GM12878 (cell line): Measurements from ENCODE around the gene LEMD2. TPM values are rescaled to one million over a fixed set of nuclear protein-coding genes. Genes with fewer than 3 reads are reported as not detected.

Experiments
- ATAC-seq: fragments of 200-7000 bp; cut with Tn5 transposase; 3 replicates; pipeline ENCODE4 v1.9.1; 2020; ENCODE audit warnings: mild to moderate bottlenecking, moderate library complexity
- BruUV-seq: library from RNA; stranded (reverse); fragments of 400-500 nt; replicated peaks from 2 replicates; lab custom pipeline; 2021; lab: Mats Ljungman, UMichigan
- CTCF ChIA-PET: fragments of 300-600 bp; sonication (Branson Sonifier 250); formaldehyde crosslinking; extraction: SDS; loops from one replicate; lab custom pipeline; 2021; ENCODE audit warnings: inconsistent platforms; lab: Yijun Ruan, JAX
- POLR2A ChIA-PET: fragments of 350-600 bp; formaldehyde crosslinking; extraction: SDS; loops from one replicate; lab custom pipeline; 2021; ENCODE audit warnings: inconsistent platforms; lab: Charles Lee
- RAD21 ChIA-PET: fragments of 300-600 bp; sonication (Branson Sonifier 250); formaldehyde crosslinking; loops from one replicate; lab custom pipeline; 2023; ENCODE audit warnings: antibody characterized with exemption; ENCODE audit not compliant: unreplicated experiment; lab: Charles Lee
- SMC1A ChIA-PET: fragments of 300-600 bp; sonication (Branson Sonifier 250); formaldehyde crosslinking; loops from one replicate; lab custom pipeline; 2023; ENCODE audit not compliant: unreplicated experiment, uncharacterized antibody; lab: Charles Lee
- DNase-seq: peaks from one replicate; pipeline ENCODE4 v3.0.0-alpha.2; 2011; ENCODE audit warnings: low read depth, low spot score
- FAIRE-seq: peaks from 3 replicates; lab custom pipeline; 2011; peaks lifted over from hg19 to GRCh38; lab: Jason Lieb, UNC
- H2AFZ ChIP-seq: 2 replicates; pipeline ENCODE4 v1.6.0; 2011; ENCODE audit warnings: low read depth, low read length, control low read depth; ENCODE audit not compliant: control insufficient read depth
- H3K27ac ChIP-seq: 2 replicates; pipeline ENCODE4 v1.5.1; 2011; ENCODE audit warnings: control low read depth; ENCODE audit not compliant: control insufficient read depth, insufficient read depth
- H3K27me3 ChIP-seq, 2 experiments: replicated peaks in 1 of 2; 2 replicates each; pipeline versions ENCODE4 v1.6.0 to v1.6.1; 2011; ENCODE audit warnings: low read length in 1 of 2; ENCODE audit not compliant: control insufficient read depth in 2 of 2, insufficient read depth in 2 of 2
- H3K36me3 ChIP-seq, 2 experiments: 2 replicates each; pipeline ENCODE4 v1.5.1; 2011; ENCODE audit warnings: low read length in 1 of 2; ENCODE audit not compliant: control insufficient read depth in 2 of 2, insufficient read depth in 2 of 2
- H3K4me1 ChIP-seq: 2 replicates; pipeline ENCODE4 v1.6.1; 2011; ENCODE audit warnings: mild to moderate bottlenecking, low read length, moderate library complexity, mixed read lengths; ENCODE audit not compliant: control insufficient read depth, insufficient read depth
- H3K4me2 ChIP-seq: 2 replicates; pipeline ENCODE4 v1.6.0; 2011; ENCODE audit warnings: control low read depth; ENCODE audit not compliant: control insufficient read depth, insufficient read depth
- H3K4me3 ChIP-seq: fragments of 200-600 bp; sonication (generic); 2 replicates; pipeline ENCODE4 v1.5.1; 2016
- H3K79me2 ChIP-seq: 2 replicates; pipeline ENCODE4 v1.6.0; 2011; ENCODE audit warnings: low read length; ENCODE audit not compliant: control insufficient read depth, insufficient read depth
- H3K9ac ChIP-seq: 2 replicates; pipeline ENCODE4 v1.8.0; 2011; ENCODE audit warnings: low read length, control low read depth, mixed read lengths; ENCODE audit not compliant: control insufficient read depth, insufficient read depth
- H3K9me3 ChIP-seq: replicated peaks from 3 replicates; pipeline ENCODE4 v1.5.1; 2011; ENCODE audit warnings: mild to moderate bottlenecking, low read length; ENCODE audit not compliant: control insufficient read depth, insufficient read depth
- H4K20me1 ChIP-seq: 2 replicates; pipeline ENCODE4 v1.6.0; 2011; ENCODE audit not compliant: control insufficient read depth, insufficient read depth
- KDM1A ChIP-seq: fragments of 200-600 bp; sonication (generic); IDR thresholded peaks from 2 replicates; pipeline ENCODE4 v1.6.1; 2016; ENCODE audit warnings: borderline replicate concordance
- NR2F1 ChIP-seq: fragments of 450-650 bp; conservative IDR thresholded peaks from 2 replicates; pipeline ENCODE4 v1.6.1; 2017; ENCODE audit warnings: mild to moderate bottlenecking
- POU2F2 ChIP-seq: IDR thresholded peaks from 3 replicates; pipeline ENCODE4 v1.6.1; 2011; ENCODE audit warnings: low read depth, mild to moderate bottlenecking, low read length, borderline replicate concordance
- RAD21 ChIP-seq: IDR thresholded peaks from 2 replicates; pipeline ENCODE4 v1.6.1; 2011; ENCODE audit warnings: mild to moderate bottlenecking, low read depth, low read length, moderate library complexity; ENCODE audit not compliant: insufficient read depth
- RUNX3 ChIP-seq: IDR thresholded peaks from 2 replicates; pipeline ENCODE4 v1.6.1; 2012; ENCODE audit warnings: low read length, inconsistent platforms
- SREBF2 ChIP-seq: IDR thresholded peaks from 2 replicates; pipeline ENCODE4 v1.6.1; 2012; ENCODE audit warnings: mild to moderate bottlenecking, low read length
- TARDBP ChIP-seq: IDR thresholded peaks from 2 replicates; pipeline ENCODE4 v1.6.1; 2016; ENCODE audit warnings: borderline replicate concordance
- TCF12 ChIP-seq: IDR thresholded peaks from 2 replicates; pipeline ENCODE4 v1.6.1; 2011; ENCODE audit warnings: low read depth, mild to moderate bottlenecking, low read length
- WGBS: methylation state at CpG from one replicate; pipeline ENCODE4 v1.1.6; 2016; ENCODE audit warnings: low lambda C conversion rate; ENCODE audit not compliant: insufficient replicate concordance, insufficient coverage; ENCODE audit errors: missing lambda C conversion rate; 5-methylcytosine and 5-hydroxymethylcytosine counted together
- in situ Hi-C: fragments of 300-500 bp; cut with MboI; formaldehyde crosslinking; loops from 9 replicates; pipeline ENCODE4 v1.14.3; 2018; ENCODE audit warnings: mixed read lengths
- intact Hi-C: fragments of 100-400 bp; cut with micrococcal nuclease; formaldehyde crosslinking; loops from one replicate; pipeline ENCODE4 v1.14.2; 2022; ENCODE audit not compliant: unreplicated experiment
- polyA plus RNA-seq, 11 experiments: library from polyadenylated mRNA; depleted of rRNA in 4 of 11; unstranded in 6 of 11; stranded (reverse) in 5 of 11; fragments of >200 nt; fragmentation: Nextera tagmentation in 4 of 11; fragmentation: Illumina TruSeq in 1 of 11; extraction: Ambion mirVana in 4 of 11; extraction: Trizol in 1 of 11; gene quantifications; 1 replicate in 1 of 11; 2 replicates in 10 of 11; pipeline versions ENCODE4 v1.2.1 to v1.2.3, GENCODE V29; 2011 to 2016; ENCODE audit warnings: inconsistent platforms in 2 of 11, missing spikeins in 2 of 11, low read depth in 1 of 11
- total RNA-seq, 4 experiments: library from RNA; depleted of rRNA in 3 of 4; stranded (reverse); fragments of >200 nt in 3 of 4; fragmentation: Illumina TruSeq in 1 of 4; extraction: Trizol in 1 of 4; gene quantifications; 2 replicates each; pipeline versions ENCODE4 v1.2.1 to v1.2.3, GENCODE V29; 2013 to 2021
- TF ChIP-seq, protein P1 (sequence below): fragments of 450-650 bp; IDR thresholded peaks from 2 replicates; pipeline ENCODE4 v1.6.1; 2017; ENCODE audit warnings: mild to moderate bottlenecking, low read depth, inconsistent platforms; ENCODE audit not compliant: poor library complexity, severe bottlenecking
- TF ChIP-seq, protein P2 (sequence below): IDR thresholded peaks from 2 replicates; pipeline ENCODE4 v1.6.1; 2011; ENCODE audit warnings: low read depth, mild to moderate bottlenecking, low read length, moderate library complexity, borderline replicate concordance; ENCODE audit errors: extremely low read depth
- TF ChIP-seq, protein P3 (sequence below): fragments of 450-650 bp; IDR thresholded peaks from 2 replicates; pipeline ENCODE4 v1.6.1; 2016; ENCODE audit warnings: mild to moderate bottlenecking, moderate library complexity, borderline replicate concordance

Gene LEMD2
- total and polyA plus RNA-seq, 10 of the 15 experiments (the other 5 are each of a cell fraction or from before 2014, with no cell fraction given) = 0.45 to 47.1 (median 22.8) TPM

DNA sequence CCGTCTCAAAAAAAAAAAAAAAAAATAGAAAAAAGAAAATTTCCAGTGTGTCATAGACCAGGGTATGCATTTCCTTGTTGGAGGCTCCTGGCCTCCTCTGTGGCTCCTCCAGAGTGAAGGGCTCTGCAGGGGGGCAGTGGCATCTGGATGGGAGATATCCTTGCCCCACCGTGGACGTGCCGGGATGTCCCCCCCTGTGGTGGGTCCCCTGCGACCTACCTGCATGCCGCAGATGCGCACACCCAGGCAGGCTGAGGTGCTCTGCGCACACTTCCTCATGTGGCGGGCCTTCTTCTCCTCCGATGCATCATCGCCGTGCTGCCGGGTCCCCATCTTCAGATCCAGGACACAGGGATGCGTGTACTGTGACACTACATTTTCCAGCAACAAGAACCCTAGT, 63.7 kb downstream of the LEMD2 start (continued):
- no peak for TF ChIP-seq KDM1A
- TF ChIP-seq, protein P1, sequence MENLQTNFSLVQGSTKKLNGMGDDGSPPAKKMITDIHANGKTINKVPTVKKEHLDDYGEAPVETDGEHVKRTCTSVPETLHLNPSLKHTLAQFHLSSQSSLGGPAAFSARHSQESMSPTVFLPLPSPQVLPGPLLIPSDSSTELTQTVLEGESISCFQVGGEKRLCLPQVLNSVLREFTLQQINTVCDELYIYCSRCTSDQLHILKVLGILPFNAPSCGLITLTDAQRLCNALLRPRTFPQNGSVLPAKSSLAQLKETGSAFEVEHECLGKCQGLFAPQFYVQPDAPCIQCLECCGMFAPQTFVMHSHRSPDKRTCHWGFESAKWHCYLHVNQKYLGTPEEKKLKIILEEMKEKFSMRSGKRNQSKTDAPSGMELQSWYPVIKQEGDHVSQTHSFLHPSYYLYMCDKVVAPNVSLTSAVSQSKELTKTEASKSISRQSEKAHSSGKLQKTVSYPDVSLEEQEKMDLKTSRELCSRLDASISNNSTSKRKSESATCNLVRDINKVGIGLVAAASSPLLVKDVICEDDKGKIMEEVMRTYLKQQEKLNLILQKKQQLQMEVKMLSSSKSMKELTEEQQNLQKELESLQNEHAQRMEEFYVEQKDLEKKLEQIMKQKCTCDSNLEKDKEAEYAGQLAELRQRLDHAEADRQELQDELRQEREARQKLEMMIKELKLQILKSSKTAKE = no peak
- no peak for TF ChIP-seq POU2F2

DNA sequence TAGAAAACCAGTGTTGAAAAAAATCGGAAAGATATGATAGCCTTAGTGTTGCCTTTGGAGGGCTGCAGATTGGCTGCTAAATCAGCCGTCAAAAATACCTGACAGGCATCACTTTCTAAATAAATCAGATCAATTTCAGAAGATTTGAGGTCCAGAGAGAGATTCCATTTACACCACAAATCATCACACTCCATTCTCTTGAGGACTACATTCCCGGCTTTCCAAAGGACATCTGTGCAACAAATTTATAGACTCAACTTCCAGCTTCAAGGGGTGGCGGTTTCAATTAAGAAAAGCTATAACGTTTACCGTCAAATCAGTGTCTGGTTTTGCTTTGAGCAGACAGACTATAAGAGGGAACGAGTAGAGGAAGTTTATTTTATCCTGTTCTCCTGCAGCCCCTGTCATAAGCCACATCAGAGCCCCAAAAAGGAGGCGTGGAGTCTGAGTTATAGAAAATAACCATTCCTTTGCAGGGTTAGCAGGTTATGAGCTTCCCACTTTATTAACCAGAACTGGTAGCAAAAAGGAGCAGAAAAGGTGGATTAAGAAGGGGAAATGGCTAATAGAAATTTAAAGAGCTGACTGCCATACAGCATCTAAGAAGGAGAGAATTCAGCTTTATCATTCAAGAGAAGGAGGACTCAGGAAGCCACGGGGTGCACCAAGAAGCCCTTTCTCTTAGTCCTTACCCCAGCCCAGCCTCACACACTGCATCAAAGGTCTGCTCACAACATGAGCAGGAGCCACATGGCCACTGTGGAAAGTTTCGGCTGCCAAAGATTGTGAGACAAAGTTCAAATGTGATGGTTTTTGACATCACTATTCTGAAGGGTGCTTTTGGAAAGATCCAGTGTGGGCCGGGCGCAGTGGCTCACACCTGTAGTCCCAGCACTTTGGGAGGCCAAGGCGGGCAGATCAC, 64.6 kb downstream of the LEMD2 start:
- ChIA-PET RAD21 (no interaction called here), CTCF (interaction anchor here (1.0 to 3.4 kb wide), 4 partner anchors 13 to 139 kb away, joined by 3 to 16 read pairs (median 3); partner anchors contain the start of gene UQCC2), POLR2A (no interaction called here), SMC1A (interaction anchor here (0.5 to 0.9 kb wide), 2 partner anchors 14 to 275 kb away, joined by 3 read pairs; no protein-coding TSS in a partner anchor)
- ATAC-seq (no peak), FAIRE-seq (no peak), DNase-seq (no peak)
- H3K9ac ChIP-seq = no peak overlapping the region
- H3K27ac ChIP-seq = no peak overlapping the region
- H2AFZ ChIP-seq = no peak overlapping the region
- no peak overlapping the region for H3K4me3 ChIP-seq
- peaks cover 6 to 15% of the 10 kb centered on the region in 2 experiments; a peak in 2 of 4 replicates for H3K27me3 ChIP-seq
- H3K9me3 ChIP-seq = no peaks in the 10 kb centered on the region
- intact Hi-C loops = no loop called here
- no peak overlapping the region for H3K4me2 ChIP-seq
- H3K4me1 ChIP-seq = peaks cover 12% of the 10 kb centered on the region
- no peaks in the 10 kb centered on the region for H3K79me2 ChIP-seq
- no TSS peak for BruUV-seq
- H4K20me1 ChIP-seq = no peaks in the 10 kb centered on the region
- in situ Hi-C loops = no loop called here
- WGBS = 35% methylated on average over 13 of the region's 13 CpGs
- no peaks in the 10 kb centered on the region for H3K36me3 ChIP-seq
- TF ChIP-seq, protein P2, sequence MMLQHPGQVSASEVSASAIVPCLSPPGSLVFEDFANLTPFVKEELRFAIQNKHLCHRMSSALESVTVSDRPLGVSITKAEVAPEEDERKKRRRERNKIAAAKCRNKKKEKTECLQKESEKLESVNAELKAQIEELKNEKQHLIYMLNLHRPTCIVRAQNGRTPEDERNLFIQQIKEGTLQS = no peak
- TF ChIP-seq SREBF2 = no peak
- TF ChIP-seq POU2F2 = no peak
- TF ChIP-seq TCF12 = no peak
- TF ChIP-seq NR2F1 = no peak
- no peak for TF ChIP-seq RAD21
- TF ChIP-seq, protein P3, sequence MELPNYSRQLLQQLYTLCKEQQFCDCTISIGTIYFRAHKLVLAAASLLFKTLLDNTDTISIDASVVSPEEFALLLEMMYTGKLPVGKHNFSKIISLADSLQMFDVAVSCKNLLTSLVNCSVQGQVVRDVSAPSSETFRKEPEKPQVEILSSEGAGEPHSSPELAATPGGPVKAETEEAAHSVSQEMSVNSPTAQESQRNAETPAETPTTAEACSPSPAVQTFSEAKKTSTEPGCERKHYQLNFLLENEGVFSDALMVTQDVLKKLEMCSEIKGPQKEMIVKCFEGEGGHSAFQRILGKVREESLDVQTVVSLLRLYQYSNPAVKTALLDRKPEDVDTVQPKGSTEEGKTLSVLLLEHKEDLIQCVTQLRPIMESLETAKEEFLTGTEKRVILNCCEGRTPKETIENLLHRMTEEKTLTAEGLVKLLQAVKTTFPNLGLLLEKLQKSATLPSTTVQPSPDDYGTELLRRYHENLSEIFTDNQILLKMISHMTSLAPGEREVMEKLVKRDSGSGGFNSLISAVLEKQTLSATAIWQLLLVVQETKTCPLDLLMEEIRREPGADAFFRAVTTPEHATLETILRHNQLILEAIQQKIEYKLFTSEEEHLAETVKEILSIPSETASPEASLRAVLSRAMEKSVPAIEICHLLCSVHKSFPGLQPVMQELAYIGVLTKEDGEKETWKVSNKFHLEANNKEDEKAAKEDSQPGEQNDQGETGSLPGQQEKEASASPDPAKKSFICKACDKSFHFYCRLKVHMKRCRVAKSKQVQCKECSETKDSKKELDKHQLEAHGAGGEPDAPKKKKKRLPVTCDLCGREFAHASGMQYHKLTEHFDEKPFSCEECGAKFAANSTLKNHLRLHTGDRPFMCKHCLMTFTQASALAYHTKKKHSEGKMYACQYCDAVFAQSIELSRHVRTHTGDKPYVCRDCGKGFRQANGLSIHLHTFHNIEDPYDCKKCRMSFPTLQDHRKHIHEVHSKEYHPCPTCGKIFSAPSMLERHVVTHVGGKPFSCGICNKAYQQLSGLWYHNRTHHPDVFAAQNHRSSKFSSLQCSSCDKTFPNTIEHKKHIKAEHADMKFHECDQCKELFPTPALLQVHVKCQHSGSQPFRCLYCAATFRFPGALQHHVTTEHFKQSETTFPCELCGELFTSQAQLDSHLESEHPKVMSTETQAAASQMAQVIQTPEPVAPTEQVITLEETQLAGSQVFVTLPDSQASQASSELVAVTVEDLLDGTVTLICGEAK = no peak
- TF ChIP-seq RUNX3 = no peak
- TF ChIP-seq TARDBP = no peak
